Stimulated activated memory B cell treated with anti-CD40 and anti-IgM and Interleukin-4, amounts not matched to agents 10 μg/mL and 1 μg/mL and 100 μg/mL, for 72 hours (primary cell): Measurements from ENCODE around the gene PPP1R13B.
"Not testable (repeated sequence)": the region's sequence is repeated elsewhere in the genome, so short reads cannot be mapped to it uniquely, and the experiment has no call there.

Experiments used
- ATAC-seq: fragments of 150-1000 bp; cut with Tn5 transposase; 2 replicates; pipeline ENCODE4 v1.10.0; 2021
- H3K27ac Mint-ChIP-seq: one replicate; pipeline ENCODE4 v1.8.0; 2022; ENCODE audit warnings: mild to moderate bottlenecking, mixed read lengths
- H3K27me3 Mint-ChIP-seq: one replicate; pipeline ENCODE4 v1.8.0; 2022; ENCODE audit warnings: mixed read lengths
- H3K36me3 Mint-ChIP-seq: one replicate; pipeline ENCODE4 v1.8.0; 2022; ENCODE audit warnings: mixed read lengths
- H3K4me1 Mint-ChIP-seq: one replicate; pipeline ENCODE4 v1.8.0; 2022; ENCODE audit warnings: mixed read lengths
- H3K4me3 Mint-ChIP-seq: one replicate; pipeline ENCODE4 v1.8.0; 2022; ENCODE audit warnings: mild to moderate bottlenecking, moderate library complexity, mixed read lengths
- H3K9me3 Mint-ChIP-seq: one replicate; pipeline ENCODE4 v1.8.0; 2022; ENCODE audit warnings: mixed read lengths

Gene PPP1R13B

GRCh38 chr14:103854822-103855733, 7.7 kb upstream of the PPP1R13B start:
- ATAC-seq = no peak
- Mint-ChIP-seq H3K27ac (peak overlapping the region; percentile 9), H3K36me3 (no peaks in the 10 kb centered on the region), H3K9me3 (no peaks in the 10 kb centered on the region), H3K4me3 (no peak overlapping the region), H3K4me1 (no peaks in the 10 kb centered on the region), H3K27me3 (peaks cover 5% of the 10 kb centered on the region)

- Mint-ChIP-seq H3K27me3 (no peaks in the 10 kb centered on the region), H3K9me3 (no peaks in the 10 kb centered on the region), H3K4me3 (no peak overlapping the region), H3K4me1 (no peaks in the 10 kb centered on the region), H3K27ac (peak overlapping the region; percentile 9), H3K36me3 (no peaks in the 10 kb centered on the region)
- ATAC-seq = no peak
These were observed 6.8 kb upstream of the PPP1R13B start for GRCh38 chr14:103854017-103854808.

- Mint-ChIP-seq H3K4me1 (peaks cover 10% of the 10 kb centered on the region), H3K27me3 (no peaks in the 10 kb centered on the region), H3K27ac (peak overlapping the region; percentile 45)
These were observed 1.9 kb upstream of the PPP1R13B start for GRCh38 chr14:103849151-103849886.

GRCh38 chr14:103848175-103849077, 1.1 kb upstream of the PPP1R13B start:
- Mint-ChIP-seq H3K36me3 (no peaks in the 10 kb centered on the region), H3K4me1 (peaks cover 10% of the 10 kb centered on the region), H3K27me3 (no peaks in the 10 kb centered on the region), H3K9me3 (no peaks in the 10 kb centered on the region), H3K4me3 (peak overlapping the region; percentile 65), H3K27ac (peak overlapping the region; percentile 45)
- peak; percentile 1 for ATAC-seq

More at GRCh38 chr14:103849151-103849886, 1.9 kb upstream of the PPP1R13B start:
- no peaks in the 10 kb centered on the region for H3K9me3 Mint-ChIP-seq
- no peaks in the 10 kb centered on the region for H3K36me3 Mint-ChIP-seq
- peak overlapping the region; percentile 65 for H3K4me3 Mint-ChIP-seq
- ATAC-seq = no peak

- Mint-ChIP-seq H3K9me3 (no peaks in the 10 kb centered on the region), H3K27ac (no peak overlapping the region), H3K36me3 (no peaks in the 10 kb centered on the region), H3K4me3 (peak overlapping the region; percentile 80), H3K27me3 (no peaks in the 10 kb centered on the region), H3K4me1 (peaks cover 10% of the 10 kb centered on the region)
- ATAC-seq = peak; percentile 61
These were observed 578 bp downstream of the PPP1R13B start for GRCh38 chr14:103846543-103847450.

GRCh38 chr14:103846097-103846496, 1.3 kb downstream of the PPP1R13B start:
- Mint-ChIP-seq H3K4me1 (peaks cover 10% of the 10 kb centered on the region), H3K27me3 (no peaks in the 10 kb centered on the region), H3K9me3 (no peaks in the 10 kb centered on the region), H3K4me3 (peak overlapping the region; percentile 80), H3K27ac (no peak overlapping the region), H3K36me3 (no peaks in the 10 kb centered on the region)
- ATAC-seq = no peak

GRCh38 chr14:103845327-103845726, 2.0 kb downstream of the PPP1R13B start:
- no peak overlapping the region for H3K27ac Mint-ChIP-seq
- H3K4me1 Mint-ChIP-seq = peaks cover 10% of the 10 kb centered on the region
- H3K9me3 Mint-ChIP-seq = no peaks in the 10 kb centered on the region
- no peak overlapping the region for H3K4me3 Mint-ChIP-seq
- no peaks in the 10 kb centered on the region for H3K36me3 Mint-ChIP-seq
- ATAC-seq = no peak
- no peaks in the 10 kb centered on the region for H3K27me3 Mint-ChIP-seq

- H3K36me3 Mint-ChIP-seq, H3K4me3 Mint-ChIP-seq, H3K27ac Mint-ChIP-seq, H3K9me3 Mint-ChIP-seq, H3K27me3 Mint-ChIP-seq, ATAC-seq: not testable (repeated sequence)
- peaks cover 16% of the 10 kb centered on the region for H3K4me1 Mint-ChIP-seq
These were observed 6.1 kb downstream of the PPP1R13B start for GRCh38 chr14:103841265-103841664.

- H3K27ac Mint-ChIP-seq = no peak overlapping the region
- H3K27me3 Mint-ChIP-seq = no peaks in the 10 kb centered on the region
- ATAC-seq = no peak
- H3K4me3 Mint-ChIP-seq = no peak overlapping the region
- H3K4me1 Mint-ChIP-seq = peaks cover 11% of the 10 kb centered on the region
- no peaks in the 10 kb centered on the region for H3K9me3 Mint-ChIP-seq
- H3K36me3 Mint-ChIP-seq = peaks cover 10% of the 10 kb centered on the region
These were observed 7.4 kb downstream of the PPP1R13B start for GRCh38 chr14:103840014-103840413.

- Mint-ChIP-seq H3K27ac (no peak overlapping the region), H3K36me3 (peaks cover 10% of the 10 kb centered on the region), H3K4me1 (peaks cover 11% of the 10 kb centered on the region), H3K9me3 (no peaks in the 10 kb centered on the region), H3K27me3 (no peaks in the 10 kb centered on the region), H3K4me3 (no peak overlapping the region)
- ATAC-seq = no peak
These were observed 7.8 kb downstream of the PPP1R13B start for GRCh38 chr14:103839579-103839978.

GRCh38 chr14:103838117-103838516, 9.3 kb downstream of the PPP1R13B start:
- Mint-ChIP-seq H3K27me3 (no peaks in the 10 kb centered on the region), H3K27ac (no peak overlapping the region)

GRCh38 chr14:103836976-103837725, 10.2 kb downstream of the PPP1R13B start:
- Mint-ChIP-seq H3K27me3 (no peaks in the 10 kb centered on the region), H3K27ac (no peak overlapping the region), H3K4me3 (no peak overlapping the region), H3K36me3 (peaks cover 10% of the 10 kb centered on the region), H3K4me1 (peaks cover 11% of the 10 kb centered on the region), H3K9me3 (no peaks in the 10 kb centered on the region)
- no peak for ATAC-seq

More at GRCh38 chr14:103838117-103838516, 9.3 kb downstream of the PPP1R13B start:
- Mint-ChIP-seq H3K36me3 (peaks cover 10% of the 10 kb centered on the region), H3K4me1 (peaks cover 11% of the 10 kb centered on the region), H3K9me3 (no peaks in the 10 kb centered on the region), H3K4me3 (no peak overlapping the region)
- ATAC-seq = no peak

GRCh38 chr14:103834956-103835355, 12.4 kb downstream of the PPP1R13B start:
- Mint-ChIP-seq H3K36me3 (peaks cover 10% of the 10 kb centered on the region), H3K4me1 (peaks cover 11% of the 10 kb centered on the region), H3K9me3 (no peaks in the 10 kb centered on the region), H3K4me3 (no peak overlapping the region), H3K27ac (no peak overlapping the region), H3K27me3 (no peaks in the 10 kb centered on the region)
- no peak for ATAC-seq
